ENCODE measurements around the gene NUP88.
"Not testable (repeated sequence)": the region's sequence is repeated elsewhere in the genome, so short reads cannot be mapped to it uniquely, and the experiment has no call there.

NUP88 gene

GRCh38 chr17:5419356-5419958 lies at the start of gene NUP88:
NUP88 (minus strand) TSS chr17:5419662; CDS start chr17:5419650, 12 bp downstream.
- DNase-seq: peak; percentile 92 to 97

- DNase-seq: no peak
Observed at GRCh38 chr17:5468075-5468473, 48.6 kb upstream of the NUP88 start.

GRCh38 chr17:5467416-5467815 lies 48.0 kb upstream of the NUP88 start:
- no peak for DNase-seq

GRCh38 chr17:5466295-5466694 lies 46.8 kb upstream of the NUP88 start:
- DNase-seq: no peak

- no peak for DNase-seq
Observed at GRCh38 chr17:5464717-5465507, 45.5 kb upstream of the NUP88 start.

GRCh38 chr17:5446786-5447185 lies 27.3 kb upstream of the NUP88 start:
- DNase-seq: no peak

GRCh38 chr17:5444209-5444608 lies 24.7 kb upstream of the NUP88 start:
- no peak for DNase-seq

- DNase-seq: no peak
Observed at GRCh38 chr17:5443728-5444127, 24.3 kb upstream of the NUP88 start.

- no peak for DNase-seq
Observed at GRCh38 chr17:5439446-5439764, 19.9 kb upstream of the NUP88 start.

GRCh38 chr17:5438716-5439445 lies 19.4 kb upstream of the NUP88 start, which contains the start of gene C1QBP:
C1QBP (minus strand) TSS chr17:5439155; CDS start chr17:5439073, 82 bp downstream.
- peak; percentile 63 to 92 for DNase-seq

- DNase-seq: no peak
Observed at GRCh38 chr17:5437721-5438317, 18.4 kb upstream of the NUP88 start.

GRCh38 chr17:5435781-5436315 lies 16.4 kb upstream of the NUP88 start:
- not testable (repeated sequence) for DNase-seq

- no peak for DNase-seq
Observed at GRCh38 chr17:5434984-5435383, 15.5 kb upstream of the NUP88 start.

GRCh38 chr17:5431949-5432556 lies 12.6 kb upstream of the NUP88 start:
- no peak for DNase-seq

GRCh38 chr17:5431234-5431633 lies 11.8 kb upstream of the NUP88 start:
- not testable (repeated sequence) for DNase-seq

GRCh38 chr17:5430413-5430999 lies 11.0 kb upstream of the NUP88 start:
- DNase-seq: no peak

- DNase-seq: no peak
Observed at GRCh38 chr17:5429191-5429887, 9.9 kb upstream of the NUP88 start.

- no peak for DNase-seq
Observed at GRCh38 chr17:5425826-5426225, 6.4 kb upstream of the NUP88 start.

- no peak for DNase-seq
Observed at GRCh38 chr17:5424909-5425308, 5.4 kb upstream of the NUP88 start.

GRCh38 chr17:5422505-5422904 lies 3.0 kb upstream of the NUP88 start:
- peak; percentile 33 to 47 for DNase-seq

- peak; percentile 76 to 94 for DNase-seq
Observed at GRCh38 chr17:5419959-5420653, 644 bp upstream of the NUP88 start, which contains the start of gene RPAIN. RPAIN (plus strand) TSS chr17:5420182; CDS start chr17:5420211, 29 bp downstream.
